GM23338 (cell line): ENCODE data around the gene TMEM255B.

Experiments
- CREB1 ChIP-seq: fragments of 250-450 bp; sonication (Bioruptor Pico); IDR thresholded peaks from 2 replicates; pipeline ENCODE4 v1.5.0; 2020; ENCODE audit warnings: low read depth, mild to moderate bottlenecking, moderate library complexity
- ETS1 ChIP-seq: IDR thresholded peaks from 2 replicates; pipeline ENCODE4 v1.6.1; 2016; ENCODE audit warnings: antibody characterized with exemption
- EZH2 ChIP-seq: fragments of 200-600 bp; sonication (generic); IDR thresholded peaks from one replicate; pipeline ENCODE4 v1.8.0; 2017; ENCODE audit warnings: antibody characterized with exemption, mild to moderate bottlenecking, low read depth; ENCODE audit not compliant: unreplicated experiment
- EZH2phosphoT487 ChIP-seq: fragments of 200-600 bp; sonication (generic); IDR thresholded peaks from one replicate; pipeline ENCODE4 v1.8.1; 2018; ENCODE audit warnings: antibody characterized with exemption; ENCODE audit not compliant: unreplicated experiment
- JUNB ChIP-seq: IDR thresholded peaks from one replicate; pipeline ENCODE4 v1.6.1; 2016; ENCODE audit warnings: antibody characterized with exemption; ENCODE audit not compliant: unreplicated experiment
- POLR2AphosphoS5 ChIP-seq: IDR thresholded peaks from 2 replicates; pipeline ENCODE4 v1.6.1; 2016; ENCODE audit warnings: antibody characterized with exemption, low read depth
- STAT1 ChIP-seq: IDR thresholded peaks from one replicate; pipeline ENCODE4 v1.6.1; 2016; ENCODE audit warnings: antibody characterized with exemption; ENCODE audit not compliant: unreplicated experiment
- ZNF331 ChIP-seq: fragments of 250-450 bp; sonication (Bioruptor Pico); IDR thresholded peaks from 2 replicates; pipeline ENCODE4 v1.5.0; 2020; ENCODE audit warnings: low read depth, mild to moderate bottlenecking, moderate library complexity
- TF ChIP-seq, protein P1 (sequence below), 2 experiments: fragments of 200-600 bp in 1 of 2; sonication (generic) in 1 of 2; conservative IDR thresholded peaks; 2 replicates each; pipeline versions ENCODE4 v1.5.1 to v1.6.1; 2016 to 2017; ENCODE audit warnings: antibody characterized with exemption in 2 of 2, low read depth in 2 of 2, mild to moderate bottlenecking in 2 of 2, moderate library complexity in 1 of 2
- TF ChIP-seq, protein P2 (sequence below): fragments of 250-450 bp; sonication (Bioruptor Pico); IDR thresholded peaks from 2 replicates; pipeline ENCODE4 v1.5.0; 2020; ENCODE audit warnings: mild to moderate bottlenecking, moderate library complexity
- TF ChIP-seq, protein P3 (sequence below): IDR thresholded peaks from one replicate; pipeline ENCODE4 v1.6.1; 2018; ENCODE audit warnings: antibody characterized with exemption; ENCODE audit not compliant: unreplicated experiment

DNA sequence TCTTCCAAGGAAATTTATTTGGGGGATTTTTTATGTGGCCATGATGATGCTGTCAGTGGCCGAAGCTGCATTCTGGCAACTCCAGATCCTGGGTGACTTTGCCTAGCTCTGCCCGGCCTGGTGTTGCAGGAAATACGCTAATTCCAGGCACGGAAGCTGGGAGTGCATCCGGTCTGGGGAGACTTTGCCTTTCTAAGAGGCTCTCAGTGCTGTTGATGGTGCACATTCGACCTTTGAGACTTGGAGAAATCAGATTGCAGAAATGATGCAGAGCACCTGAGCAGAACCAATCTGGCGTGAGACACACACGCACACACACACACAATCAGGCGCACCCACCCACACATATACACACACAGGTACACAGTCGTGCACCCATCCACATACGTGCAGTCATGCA lies 5.9 kb upstream of the TMEM255B start:
- TF ChIP-seq, protein P1, sequence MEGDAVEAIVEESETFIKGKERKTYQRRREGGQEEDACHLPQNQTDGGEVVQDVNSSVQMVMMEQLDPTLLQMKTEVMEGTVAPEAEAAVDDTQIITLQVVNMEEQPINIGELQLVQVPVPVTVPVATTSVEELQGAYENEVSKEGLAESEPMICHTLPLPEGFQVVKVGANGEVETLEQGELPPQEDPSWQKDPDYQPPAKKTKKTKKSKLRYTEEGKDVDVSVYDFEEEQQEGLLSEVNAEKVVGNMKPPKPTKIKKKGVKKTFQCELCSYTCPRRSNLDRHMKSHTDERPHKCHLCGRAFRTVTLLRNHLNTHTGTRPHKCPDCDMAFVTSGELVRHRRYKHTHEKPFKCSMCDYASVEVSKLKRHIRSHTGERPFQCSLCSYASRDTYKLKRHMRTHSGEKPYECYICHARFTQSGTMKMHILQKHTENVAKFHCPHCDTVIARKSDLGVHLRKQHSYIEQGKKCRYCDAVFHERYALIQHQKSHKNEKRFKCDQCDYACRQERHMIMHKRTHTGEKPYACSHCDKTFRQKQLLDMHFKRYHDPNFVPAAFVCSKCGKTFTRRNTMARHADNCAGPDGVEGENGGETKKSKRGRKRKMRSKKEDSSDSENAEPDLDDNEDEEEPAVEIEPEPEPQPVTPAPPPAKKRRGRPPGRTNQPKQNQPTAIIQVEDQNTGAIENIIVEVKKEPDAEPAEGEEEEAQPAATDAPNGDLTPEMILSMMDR (conservative IDR thresholded peaks at IDR 0.05; ENCODE audit: low read depth in 2 of 2): no peak
- TF ChIP-seq EZH2 (no peak), ETS1 (no peak), JUNB (no peak), EZH2phosphoT487 (no peak), POLR2AphosphoS5 (no peak), CREB1 (no peak), STAT1 (no peak), ZNF331 (CRISPR knock-in tag) (no peak)
- TF ChIP-seq, protein P2, sequence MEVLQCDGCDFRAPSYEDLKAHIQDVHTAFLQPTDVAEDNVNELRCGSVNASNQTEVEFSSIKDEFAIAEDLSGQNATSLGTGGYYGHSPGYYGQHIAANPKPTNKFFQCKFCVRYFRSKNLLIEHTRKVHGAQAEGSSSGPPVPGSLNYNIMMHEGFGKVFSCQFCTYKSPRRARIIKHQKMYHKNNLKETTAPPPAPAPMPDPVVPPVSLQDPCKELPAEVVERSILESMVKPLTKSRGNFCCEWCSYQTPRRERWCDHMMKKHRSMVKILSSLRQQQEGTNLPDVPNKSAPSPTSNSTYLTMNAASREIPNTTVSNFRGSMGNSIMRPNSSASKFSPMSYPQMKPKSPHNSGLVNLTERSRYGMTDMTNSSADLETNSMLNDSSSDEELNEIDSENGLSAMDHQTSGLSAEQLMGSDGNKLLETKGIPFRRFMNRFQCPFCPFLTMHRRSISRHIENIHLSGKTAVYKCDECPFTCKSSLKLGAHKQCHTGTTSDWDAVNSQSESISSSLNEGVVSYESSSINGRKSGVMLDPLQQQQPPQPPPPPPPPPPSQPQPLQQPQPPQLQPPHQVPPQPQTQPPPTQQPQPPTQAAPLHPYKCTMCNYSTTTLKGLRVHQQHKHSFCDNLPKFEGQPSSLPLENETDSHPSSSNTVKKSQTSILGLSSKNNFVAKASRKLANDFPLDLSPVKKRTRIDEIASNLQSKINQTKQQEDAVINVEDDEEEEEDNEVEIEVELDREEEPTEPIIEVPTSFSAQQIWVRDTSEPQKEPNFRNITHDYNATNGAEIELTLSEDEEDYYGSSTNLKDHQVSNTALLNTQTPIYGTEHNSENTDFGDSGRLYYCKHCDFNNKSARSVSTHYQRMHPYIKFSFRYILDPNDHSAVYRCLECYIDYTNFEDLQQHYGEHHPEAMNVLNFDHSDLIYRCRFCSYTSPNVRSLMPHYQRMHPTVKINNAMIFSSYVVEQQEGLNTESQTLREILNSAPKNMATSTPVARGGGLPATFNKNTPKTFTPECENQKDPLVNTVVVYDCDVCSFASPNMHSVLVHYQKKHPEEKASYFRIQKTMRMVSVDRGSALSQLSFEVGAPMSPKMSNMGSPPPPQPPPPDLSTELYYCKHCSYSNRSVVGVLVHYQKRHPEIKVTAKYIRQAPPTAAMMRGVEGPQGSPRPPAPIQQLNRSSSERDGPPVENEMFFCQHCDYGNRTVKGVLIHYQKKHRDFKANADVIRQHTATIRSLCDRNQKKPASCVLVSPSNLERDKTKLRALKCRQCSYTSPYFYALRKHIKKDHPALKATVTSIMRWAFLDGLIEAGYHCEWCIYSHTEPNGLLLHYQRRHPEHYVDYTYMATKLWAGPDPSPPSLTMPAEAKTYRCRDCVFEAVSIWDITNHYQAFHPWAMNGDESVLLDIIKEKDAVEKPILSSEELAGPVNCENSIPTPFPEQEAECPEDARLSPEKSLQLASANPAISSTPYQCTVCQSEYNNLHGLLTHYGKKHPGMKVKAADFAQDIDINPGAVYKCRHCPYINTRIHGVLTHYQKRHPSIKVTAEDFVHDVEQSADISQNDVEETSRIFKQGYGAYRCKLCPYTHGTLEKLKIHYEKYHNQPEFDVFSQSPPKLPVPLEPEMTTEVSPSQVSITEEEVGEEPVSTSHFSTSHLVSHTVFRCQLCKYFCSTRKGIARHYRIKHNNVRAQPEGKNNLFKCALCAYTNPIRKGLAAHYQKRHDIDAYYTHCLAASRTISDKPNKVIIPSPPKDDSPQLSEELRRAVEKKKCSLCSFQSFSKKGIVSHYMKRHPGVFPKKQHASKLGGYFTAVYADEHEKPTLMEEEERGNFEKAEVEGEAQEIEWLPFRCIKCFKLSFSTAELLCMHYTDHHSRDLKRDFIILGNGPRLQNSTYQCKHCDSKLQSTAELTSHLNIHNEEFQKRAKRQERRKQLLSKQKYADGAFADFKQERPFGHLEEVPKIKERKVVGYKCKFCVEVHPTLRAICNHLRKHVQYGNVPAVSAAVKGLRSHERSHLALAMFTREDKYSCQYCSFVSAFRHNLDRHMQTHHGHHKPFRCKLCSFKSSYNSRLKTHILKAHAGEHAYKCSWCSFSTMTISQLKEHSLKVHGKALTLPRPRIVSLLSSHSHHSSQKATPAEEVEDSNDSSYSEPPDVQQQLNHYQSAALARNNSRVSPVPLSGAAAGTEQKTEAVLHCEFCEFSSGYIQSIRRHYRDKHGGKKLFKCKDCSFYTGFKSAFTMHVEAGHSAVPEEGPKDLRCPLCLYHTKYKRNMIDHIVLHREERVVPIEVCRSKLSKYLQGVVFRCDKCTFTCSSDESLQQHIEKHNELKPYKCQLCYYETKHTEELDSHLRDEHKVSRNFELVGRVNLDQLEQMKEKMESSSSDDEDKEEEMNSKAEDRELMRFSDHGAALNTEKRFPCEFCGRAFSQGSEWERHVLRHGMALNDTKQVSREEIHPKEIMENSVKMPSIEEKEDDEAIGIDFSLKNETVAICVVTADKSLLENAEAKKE (CRISPR knock-in tag): no peak
- TF ChIP-seq, protein P3, sequence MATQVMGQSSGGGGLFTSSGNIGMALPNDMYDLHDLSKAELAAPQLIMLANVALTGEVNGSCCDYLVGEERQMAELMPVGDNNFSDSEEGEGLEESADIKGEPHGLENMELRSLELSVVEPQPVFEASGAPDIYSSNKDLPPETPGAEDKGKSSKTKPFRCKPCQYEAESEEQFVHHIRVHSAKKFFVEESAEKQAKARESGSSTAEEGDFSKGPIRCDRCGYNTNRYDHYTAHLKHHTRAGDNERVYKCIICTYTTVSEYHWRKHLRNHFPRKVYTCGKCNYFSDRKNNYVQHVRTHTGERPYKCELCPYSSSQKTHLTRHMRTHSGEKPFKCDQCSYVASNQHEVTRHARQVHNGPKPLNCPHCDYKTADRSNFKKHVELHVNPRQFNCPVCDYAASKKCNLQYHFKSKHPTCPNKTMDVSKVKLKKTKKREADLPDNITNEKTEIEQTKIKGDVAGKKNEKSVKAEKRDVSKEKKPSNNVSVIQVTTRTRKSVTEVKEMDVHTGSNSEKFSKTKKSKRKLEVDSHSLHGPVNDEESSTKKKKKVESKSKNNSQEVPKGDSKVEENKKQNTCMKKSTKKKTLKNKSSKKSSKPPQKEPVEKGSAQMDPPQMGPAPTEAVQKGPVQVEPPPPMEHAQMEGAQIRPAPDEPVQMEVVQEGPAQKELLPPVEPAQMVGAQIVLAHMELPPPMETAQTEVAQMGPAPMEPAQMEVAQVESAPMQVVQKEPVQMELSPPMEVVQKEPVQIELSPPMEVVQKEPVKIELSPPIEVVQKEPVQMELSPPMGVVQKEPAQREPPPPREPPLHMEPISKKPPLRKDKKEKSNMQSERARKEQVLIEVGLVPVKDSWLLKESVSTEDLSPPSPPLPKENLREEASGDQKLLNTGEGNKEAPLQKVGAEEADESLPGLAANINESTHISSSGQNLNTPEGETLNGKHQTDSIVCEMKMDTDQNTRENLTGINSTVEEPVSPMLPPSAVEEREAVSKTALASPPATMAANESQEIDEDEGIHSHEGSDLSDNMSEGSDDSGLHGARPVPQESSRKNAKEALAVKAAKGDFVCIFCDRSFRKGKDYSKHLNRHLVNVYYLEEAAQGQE: no peak
